Activated B cell treated with CpG ODN at 0.5 μM for 24 hours (primary cell): ENCODE measurements around the gene EML1. TPM values are rescaled to one million over a fixed set of nuclear protein-coding genes. Genes with fewer than 3 reads are reported as not detected.
A peak's percentile ranks its signal among the peaks of the same experiment; 100 is the strongest.

Experiments
- ATAC-seq: fragments of 200-7000 bp; cut with Tn5 transposase; one replicate; pipeline ENCODE4 v1.10.0; 2021; ENCODE audit warnings: low read depth, mild to moderate bottlenecking, moderate library complexity
- CTCF ChIA-PET: fragments of 350-600 bp; sonication (Branson Sonifier 250); formaldehyde crosslinking; loops from one replicate; lab custom pipeline; 2021; ENCODE audit warnings: antibody characterized with exemption; lab: Charles Lee
- POLR2A ChIA-PET: fragments of 350-600 bp; sonication (Branson Sonifier 250); formaldehyde crosslinking; loops from one replicate; lab custom pipeline; 2021; ENCODE audit warnings: antibody characterized with exemption; lab: Charles Lee
- DNase-seq: peaks from one replicate; pipeline ENCODE4 v3.0.0; 2022
- H3K27ac Mint-ChIP-seq: one replicate; pipeline ENCODE4 v1.8.0; 2020; ENCODE audit warnings: mixed read lengths
- H3K27me3 Mint-ChIP-seq: one replicate; pipeline ENCODE4 v1.8.0; 2021; ENCODE audit warnings: mixed read lengths
- H3K36me3 Mint-ChIP-seq: one replicate; pipeline ENCODE4 v1.8.0; 2021; ENCODE audit warnings: low read depth, mixed read lengths
- H3K4me1 Mint-ChIP-seq: one replicate; pipeline ENCODE4 v1.8.0; 2021; ENCODE audit warnings: mixed read lengths
- H3K4me3 Mint-ChIP-seq: one replicate; pipeline ENCODE4 v1.8.0; 2020; ENCODE audit warnings: mild to moderate bottlenecking, mixed read lengths
- H3K9me3 Mint-ChIP-seq: one replicate; pipeline ENCODE4 v1.8.0; 2020; ENCODE audit warnings: mixed read lengths
- CTCF ChIP-seq: fragments of 200-600 bp; IDR thresholded peaks from one replicate; pipeline ENCODE4 v1.8.0; 2022; ENCODE audit warnings: antibody characterized with exemption, mild to moderate bottlenecking
- intact Hi-C: fragments of 100-400 bp; cut with micrococcal nuclease; formaldehyde crosslinking; loops from one replicate; pipeline ENCODE4 v1.15.1; 2024
- total RNA-seq: library from RNA; stranded (reverse); gene quantifications from 2 replicates; pipeline ENCODE4 v1.2.3, GENCODE V29; 2022

EML1 gene
- total RNA-seq, 1 donor from 2014 or later: not detected

GRCh38 chr14:99883866-99884650 lies 90.8 kb downstream of the EML1 start:
- POLR2A ChIA-PET: no interaction called here
- intact Hi-C loops: no loop called here
- no peak for ATAC-seq
- no peaks in the 10 kb centered on the region for H3K4me1 Mint-ChIP-seq
- no peaks in the 10 kb centered on the region for H3K36me3 Mint-ChIP-seq
- TF ChIP-seq CTCF: no peak
- CTCF ChIA-PET: interaction anchor here (1.0 kb wide), 1 partner anchor 495 kb away, joined by 4 read pairs; no protein-coding TSS in a partner anchor
- no peak overlapping the region for H3K27ac Mint-ChIP-seq
- DNase-seq: no peak
- H3K27me3 Mint-ChIP-seq: peaks cover 19% of the 10 kb centered on the region
- no peak overlapping the region for H3K4me3 Mint-ChIP-seq
- H3K9me3 Mint-ChIP-seq: no peaks in the 10 kb centered on the region

- TF ChIP-seq CTCF: peak; percentile 49
- H3K4me1 Mint-ChIP-seq: no peaks in the 10 kb centered on the region
- no peaks in the 10 kb centered on the region for H3K36me3 Mint-ChIP-seq
- H3K4me3 Mint-ChIP-seq: no peak overlapping the region
- no peak overlapping the region for H3K27ac Mint-ChIP-seq
- ChIA-PET CTCF (interaction anchor here (0.9 to 1.4 kb wide), 6 partner anchors 15 to 496 kb away, joined by 3 to 4 read pairs (median 4); no protein-coding TSS in a partner anchor), POLR2A (no interaction called here)
- intact Hi-C loops: loop anchor here (1.0 to 5.0 kb wide), 2 partner anchors 155 to 493 kb away; no protein-coding TSS in a partner anchor
- H3K27me3 Mint-ChIP-seq: peaks cover 18% of the 10 kb centered on the region
- H3K9me3 Mint-ChIP-seq: no peaks in the 10 kb centered on the region
- ATAC-seq (peak; percentile 54), DNase-seq (no peak)
Observed at GRCh38 chr14:99884834-99885648, 91.8 kb downstream of the EML1 start.

DNA sequence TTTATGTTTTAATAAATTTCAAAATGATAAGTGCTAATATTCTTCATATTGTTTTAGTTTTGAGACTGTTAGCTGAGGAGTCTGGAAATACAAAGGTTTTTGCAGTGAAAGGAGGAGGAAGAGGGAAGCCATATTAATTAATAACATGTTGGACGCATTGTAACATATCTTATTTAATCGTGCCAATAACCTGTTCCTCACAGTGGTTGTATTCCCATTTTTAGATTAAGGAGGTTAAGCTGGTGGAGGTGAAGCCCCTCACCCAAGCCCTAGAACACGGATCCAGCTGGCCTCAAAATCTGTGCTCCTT lies 92.4 kb downstream of the EML1 start:
- POLR2A ChIA-PET: no interaction called here
- no peak for DNase-seq
- no peak for ATAC-seq
- TF ChIP-seq CTCF: no peak
- H3K36me3 Mint-ChIP-seq: no peaks in the 10 kb centered on the region
- no peak overlapping the region for H3K4me3 Mint-ChIP-seq
- no peaks in the 10 kb centered on the region for H3K4me1 Mint-ChIP-seq
- no peaks in the 10 kb centered on the region for H3K9me3 Mint-ChIP-seq
- H3K27ac Mint-ChIP-seq: no peak overlapping the region
- peaks cover 17% of the 10 kb centered on the region for H3K27me3 Mint-ChIP-seq
- CTCF ChIA-PET: interaction anchor here (0.9 to 1.4 kb wide), 5 partner anchors 14 to 493 kb away, joined by 3 to 4 read pairs (median 3); no protein-coding TSS in a partner anchor
- intact Hi-C loops: loop anchor here (1.0 to 5.0 kb wide), 2 partner anchors 155 to 493 kb away; no protein-coding TSS in a partner anchor

DNA sequence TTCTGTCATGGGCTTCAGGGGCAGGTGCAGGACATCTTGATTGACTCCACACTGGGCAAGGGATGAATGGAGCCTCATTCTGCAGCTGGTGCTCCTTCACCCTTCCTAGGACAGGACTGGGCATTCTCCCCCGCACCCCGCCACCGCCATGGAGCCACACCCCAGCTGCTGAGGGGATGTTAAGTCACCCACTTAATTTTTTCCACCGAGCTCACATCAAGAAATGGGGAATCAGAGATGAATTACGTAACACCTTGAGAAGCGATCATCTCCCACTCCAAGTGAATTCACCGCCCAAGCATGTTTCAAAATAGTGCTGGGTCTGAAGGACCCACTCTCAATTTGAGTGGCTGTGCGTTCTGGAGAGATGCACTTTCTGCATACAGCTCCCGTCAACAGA lies 94.2 kb downstream of the EML1 start:
- no peak for ATAC-seq
- TF ChIP-seq CTCF: no peak
- DNase-seq: no peak
- Mint-ChIP-seq H3K9me3 (no peaks in the 10 kb centered on the region), H3K27ac (no peak overlapping the region), H3K4me3 (no peak overlapping the region), H3K36me3 (no peaks in the 10 kb centered on the region), H3K4me1 (no peaks in the 10 kb centered on the region), H3K27me3 (peaks cover 11% of the 10 kb centered on the region)
- ChIA-PET CTCF (interaction anchor here (1.2 kb wide), 1 partner anchor 10 kb away, joined by 4 read pairs; no protein-coding TSS in a partner anchor), POLR2A (no interaction called here)
- intact Hi-C loops: loop anchor here (5.0 kb wide), 1 partner anchor 495 kb away; no protein-coding TSS in a partner anchor
